Transverse colon (tissue), 4 donors: ENCODE measurements around the gene VWDE. TPM values are rescaled to one million over a fixed set of nuclear protein-coding genes. Genes with fewer than 3 reads are reported as not detected.

Experiments used
- DNase-seq: peaks from one replicate; pipeline ENCODE4 v3.0.0-alpha.2; 2019
- H3K27ac ChIP-seq, 4 donors: fragments of 200-600 bp; sonication (generic); 2 replicates each; pipeline ENCODE4 v1.5.1; 2016 to 2018; ENCODE audit warnings: inconsistent platforms in 4 of 4
- H3K27me3 ChIP-seq: fragments of 200-600 bp; sonication (generic); 2 replicates; pipeline ENCODE4 v1.5.1; 2017; ENCODE audit warnings: inconsistent platforms
- H3K36me3 ChIP-seq, 4 donors: fragments of 200-600 bp; sonication (generic); 2 replicates each; pipeline ENCODE4 v1.5.1; 2017 to 2019; ENCODE audit warnings: inconsistent platforms in 4 of 4
- H3K4me1 ChIP-seq, 4 donors: fragments of 200-600 bp; sonication (generic); 2 replicates each; pipeline ENCODE4 v1.5.1; 2017 to 2020; ENCODE audit warnings: inconsistent platforms in 4 of 4
- H3K4me3 ChIP-seq, 4 donors: fragments of 200-600 bp; sonication (generic); 1 replicate in 1 of 4; 2 replicates in 3 of 4; pipeline versions ENCODE4 v1.5.1 to v1.6.1; 2017 to 2019; ENCODE audit warnings: inconsistent platforms in 4 of 4
- H3K9me3 ChIP-seq, 2 donors: fragments of 200-600 bp; sonication (generic); 2 replicates each; pipeline ENCODE4 v1.5.1; 2017 to 2019; ENCODE audit warnings: inconsistent platforms in 2 of 2
- EP300 ChIP-seq: sonication (generic); formaldehyde crosslinking; IDR thresholded peaks from one replicate; pipeline ENCODE4 v1.6.1; 2017; ENCODE audit warnings: antibody characterized with exemption, low read depth
- POLR2A ChIP-seq: fragments of 450-650 bp; IDR thresholded peaks from one replicate; pipeline ENCODE4 v1.6.1; 2016; ENCODE audit warnings: antibody characterized with exemption, mild to moderate bottlenecking, moderate library complexity
- POLR2AphosphoS5 ChIP-seq, 3 donors: sonication (generic); formaldehyde crosslinking; IDR thresholded peaks; one replicate each; pipeline ENCODE4 v1.6.1; 2016; ENCODE audit warnings: antibody characterized with exemption in 3 of 3
- WGBS, 2 donors: methylation state at CpG; one replicate each; pipeline ENCODE4 v1.1.5; 2018; ENCODE audit warnings: low coverage in 1 of 2; 5-methylcytosine and 5-hydroxymethylcytosine counted together
- in situ Hi-C, 4 donors: fragments of 200-750 bp; cut with MboI; loops; one replicate each; pipeline versions ENCODE4 v1.15.0 to v1.15.1; 2017; ENCODE audit warnings: low sequenced_read_pairs in 3 of 4, low pct_ligation_motif_present in 1 of 4, low pct_unique_long_range_greater_than_20kb in 1 of 4
- intact Hi-C: fragments of 100-400 bp; cut with DNase I; formaldehyde crosslinking; loops from one replicate; pipeline ENCODE4 v1.15.1; 2023; ENCODE audit warnings: low total_unique reads
- total RNA-seq, 4 donors: library from RNA; depleted of rRNA; stranded (reverse); fragments of >200 nt; gene quantifications; one replicate each; pipeline ENCODE4 v1.1.0, GENCODE V29; 2016
- TF ChIP-seq, protein P1 (sequence below), 5 experiments: fragments of 200-600 bp in 3 of 5; fragments of 450-650 bp in 2 of 5; sonication (generic) in 3 of 5; IDR thresholded peaks; 1 replicate in 2 of 5; 2 replicates in 3 of 5; pipeline ENCODE4 v1.5.1; 2016 to 2017; ENCODE audit warnings: antibody characterized with exemption in 5 of 5, inconsistent platforms in 3 of 5, mild to moderate bottlenecking in 2 of 5, moderate library complexity in 1 of 5

VWDE gene
- total RNA-seq, 4 donors from 2014 or later: 0.20 to 6.4 (median 2.0) TPM; not detected in 1

DNA sequence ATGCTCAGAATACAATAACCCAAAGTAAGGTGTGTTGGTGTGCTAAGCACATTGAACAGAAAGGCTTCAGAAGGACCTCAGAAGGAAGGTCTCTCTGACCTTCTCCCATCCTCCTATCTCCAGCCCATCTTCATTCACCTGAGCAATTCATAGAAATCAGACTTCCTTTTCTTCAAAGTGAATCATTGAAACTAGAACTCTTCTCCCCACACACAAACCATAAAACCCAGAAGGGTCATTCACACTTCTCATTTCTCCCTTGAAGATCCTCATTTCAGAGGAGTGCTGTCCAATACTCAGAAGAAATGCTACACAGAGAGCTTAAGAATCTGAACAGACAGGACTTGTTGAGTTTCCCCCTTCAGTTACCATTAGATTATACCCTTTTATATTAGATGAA is 89.5 kb downstream of the VWDE start:
- in situ Hi-C loops: loop anchor here (25.0 kb wide), 3 partner anchors 252 to 902 kb away; partner anchors contain the start of gene THSD7A (in 2 of the 4)
- H3K27ac ChIP-seq: no peak overlapping the region
- no peaks in the 10 kb centered on the region for H3K36me3 ChIP-seq
- no peaks in the 10 kb centered on the region for H3K9me3 ChIP-seq
- TF ChIP-seq EP300: no peak
- no peak for TF ChIP-seq POLR2AphosphoS5 (IDR thresholded peaks at IDR 0.05)
- no peaks in the 10 kb centered on the region for H3K27me3 ChIP-seq
- no peak for DNase-seq
- intact Hi-C loops: no loop called here
- no peaks in the 10 kb centered on the region for H3K4me1 ChIP-seq
- H3K4me3 ChIP-seq: no peak overlapping the region

DNA sequence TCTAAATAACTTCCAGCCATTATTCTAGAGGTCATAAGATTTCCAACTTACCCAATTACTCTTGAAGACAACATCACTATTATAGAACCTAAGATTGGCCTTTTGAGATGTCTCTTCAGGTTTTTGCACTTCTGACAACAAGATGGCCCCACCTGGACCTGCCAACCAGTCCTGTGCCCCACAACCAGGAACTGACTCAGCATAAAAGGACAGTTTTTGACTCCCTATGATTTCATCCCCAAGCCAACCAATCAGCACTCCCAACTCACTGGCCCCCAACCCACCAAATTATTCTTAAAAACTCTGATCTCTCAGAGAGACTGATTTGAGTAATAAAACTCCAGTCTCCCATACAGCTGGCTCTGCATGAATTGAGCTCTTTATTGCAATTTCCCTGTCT is 98.2 kb downstream of the VWDE start:
- no peaks in the 10 kb centered on the region for H3K4me1 ChIP-seq
- intact Hi-C loops: no loop called here
- H3K36me3 ChIP-seq: no peaks in the 10 kb centered on the region
- TF ChIP-seq POLR2A: no peak
- TF ChIP-seq, protein P1, sequence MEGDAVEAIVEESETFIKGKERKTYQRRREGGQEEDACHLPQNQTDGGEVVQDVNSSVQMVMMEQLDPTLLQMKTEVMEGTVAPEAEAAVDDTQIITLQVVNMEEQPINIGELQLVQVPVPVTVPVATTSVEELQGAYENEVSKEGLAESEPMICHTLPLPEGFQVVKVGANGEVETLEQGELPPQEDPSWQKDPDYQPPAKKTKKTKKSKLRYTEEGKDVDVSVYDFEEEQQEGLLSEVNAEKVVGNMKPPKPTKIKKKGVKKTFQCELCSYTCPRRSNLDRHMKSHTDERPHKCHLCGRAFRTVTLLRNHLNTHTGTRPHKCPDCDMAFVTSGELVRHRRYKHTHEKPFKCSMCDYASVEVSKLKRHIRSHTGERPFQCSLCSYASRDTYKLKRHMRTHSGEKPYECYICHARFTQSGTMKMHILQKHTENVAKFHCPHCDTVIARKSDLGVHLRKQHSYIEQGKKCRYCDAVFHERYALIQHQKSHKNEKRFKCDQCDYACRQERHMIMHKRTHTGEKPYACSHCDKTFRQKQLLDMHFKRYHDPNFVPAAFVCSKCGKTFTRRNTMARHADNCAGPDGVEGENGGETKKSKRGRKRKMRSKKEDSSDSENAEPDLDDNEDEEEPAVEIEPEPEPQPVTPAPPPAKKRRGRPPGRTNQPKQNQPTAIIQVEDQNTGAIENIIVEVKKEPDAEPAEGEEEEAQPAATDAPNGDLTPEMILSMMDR (IDR thresholded peaks at IDR 0.05): no peak
- no peak for TF ChIP-seq EP300
- no peak for TF ChIP-seq POLR2AphosphoS5 (IDR thresholded peaks at IDR 0.05)
- no peaks in the 10 kb centered on the region for H3K9me3 ChIP-seq
- H3K4me3 ChIP-seq: no peak overlapping the region
- no peak for DNase-seq
- in situ Hi-C loops: loop anchor here (25.0 kb wide), 3 partner anchors 243 to 893 kb away; partner anchors contain the start of gene THSD7A (in 2 of the 4)
- no peaks in the 10 kb centered on the region for H3K27me3 ChIP-seq
- H3K27ac ChIP-seq: no peak overlapping the region

DNA sequence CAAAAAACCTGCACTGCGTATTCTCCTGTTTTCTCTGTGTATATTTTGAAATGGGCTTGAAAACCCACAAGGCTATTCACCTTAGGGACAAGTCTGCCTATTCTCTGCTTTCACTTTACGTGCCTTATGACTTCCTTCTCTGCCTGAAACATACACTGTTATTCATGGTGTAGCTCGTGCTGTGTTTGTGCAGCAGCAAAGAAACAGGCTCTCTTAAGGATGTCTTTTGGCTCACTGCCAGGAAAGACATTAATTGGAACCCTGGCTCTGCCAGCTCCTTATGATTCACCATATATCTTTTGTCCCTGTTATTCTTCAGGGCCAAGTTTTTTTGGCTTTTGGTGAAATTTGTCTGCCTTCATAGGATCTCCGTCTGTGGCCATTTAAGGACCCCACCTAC is 100.2 kb downstream of the VWDE start:
- no peak for TF ChIP-seq POLR2AphosphoS5 (IDR thresholded peaks at IDR 0.05)
- TF ChIP-seq POLR2A: no peak
- TF ChIP-seq EP300: no peak
- TF ChIP-seq, protein P1 (IDR thresholded peaks at IDR 0.05): no peak
- in situ Hi-C loops (loop anchor here (25.0 kb wide), 3 partner anchors 241 to 891 kb away; partner anchors contain the start of gene THSD7A (in 2 of the 4)), intact Hi-C loops (no loop called here)
- Histone ChIP-seq H3K4me3 (no peak overlapping the region), H3K36me3 (no peaks in the 10 kb centered on the region), H3K9me3 (no peaks in the 10 kb centered on the region), H3K27me3 (no peaks in the 10 kb centered on the region), H3K4me1 (no peaks in the 10 kb centered on the region), H3K27ac (no peak overlapping the region)
- DNase-seq: no peak
- 54 to 58% methylated on average over 4 of the region's 4 CpGs for WGBS, 2 donors

DNA sequence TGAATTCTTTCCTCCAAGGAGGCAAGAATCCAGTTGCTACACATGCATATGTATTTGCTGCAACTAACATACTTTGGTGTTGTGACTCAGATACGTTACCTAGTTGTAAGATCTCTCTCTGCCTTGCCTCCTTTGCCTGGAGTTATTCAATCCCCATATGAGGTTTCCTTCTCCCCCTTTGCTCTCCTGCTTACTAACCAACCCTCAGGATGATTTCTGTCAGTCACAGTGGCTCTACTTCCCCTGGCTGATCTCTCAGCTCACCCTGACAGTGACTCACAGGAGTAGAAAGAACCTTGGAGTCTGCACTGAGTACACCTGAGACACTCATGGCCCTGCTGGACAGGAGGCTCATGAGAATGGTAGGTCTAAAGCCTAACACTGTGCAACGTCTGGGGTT is 100.6 kb downstream of the VWDE start:
- Histone ChIP-seq H3K27ac (no peak overlapping the region), H3K4me1 (no peaks in the 10 kb centered on the region), H3K36me3 (no peaks in the 10 kb centered on the region), H3K27me3 (no peaks in the 10 kb centered on the region), H3K9me3 (no peaks in the 10 kb centered on the region), H3K4me3 (no peak overlapping the region)
- TF ChIP-seq POLR2A (no peak), EP300 (no peak), POLR2AphosphoS5 (IDR thresholded peaks at IDR 0.05) (no peak)
- TF ChIP-seq, protein P1 (IDR thresholded peaks at IDR 0.05): no peak
- intact Hi-C loops (no loop called here), in situ Hi-C loops (loop anchor here (25.0 kb wide), 3 partner anchors 241 to 891 kb away; partner anchors contain the start of gene THSD7A (in 2 of the 4))
- DNase-seq: no peak
- WGBS, 2 donors: 53 to 70% methylated on average over 2 of the region's 2 CpGs

DNA sequence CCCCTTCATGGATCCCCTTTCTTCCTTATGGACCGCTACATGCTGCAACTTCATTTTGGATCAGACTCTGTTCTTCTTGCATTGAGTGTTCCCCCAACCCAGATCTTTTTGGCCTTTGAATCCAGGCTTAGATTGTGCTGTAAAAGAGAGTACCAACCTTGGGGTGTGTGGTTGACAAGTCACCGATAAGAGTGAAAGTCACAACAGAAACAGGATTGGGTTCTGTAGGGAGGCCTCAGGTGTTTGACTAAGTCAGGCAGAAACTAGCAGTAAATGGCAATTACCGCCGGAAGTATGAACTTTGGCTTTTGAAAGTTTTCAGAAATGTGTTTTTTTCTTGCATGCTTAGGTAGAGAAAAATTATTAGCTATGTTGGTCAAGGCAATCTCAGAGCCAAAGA is 103.2 kb downstream of the VWDE start:
- intact Hi-C loops: no loop called here
- no peaks in the 10 kb centered on the region for H3K4me1 ChIP-seq
- no peak overlapping the region for H3K4me3 ChIP-seq
- H3K36me3 ChIP-seq: no peaks in the 10 kb centered on the region
- H3K27me3 ChIP-seq: no peaks in the 10 kb centered on the region
- H3K27ac ChIP-seq: no peak overlapping the region
- in situ Hi-C loops: loop anchor here (25.0 kb wide), 3 partner anchors 238 to 888 kb away; partner anchors contain the start of gene THSD7A (in 2 of the 4)
- TF ChIP-seq EP300: no peak
- no peaks in the 10 kb centered on the region for H3K9me3 ChIP-seq
- 57 to 89% methylated on average over 4 of the region's 4 CpGs for WGBS, 2 donors
- DNase-seq: no peak
